H9 (cell line): ENCODE data around the gene ZNF771. TPM values are rescaled to one million over a fixed set of nuclear protein-coding genes. Genes with fewer than 3 reads are reported as not detected.

Source experiments
- DNase-seq: peaks from one replicate; pipeline ENCODE4 v3.0.0-alpha.2; 2017
- H2AFZ ChIP-seq: one replicate; pipeline ENCODE4 v1.6.1; 2013; ENCODE audit warnings: mild to moderate bottlenecking, low read length, control low read depth, moderate library complexity
- H2AK5ac ChIP-seq: 2 replicates; pipeline ENCODE4 v1.6.1; 2013; ENCODE audit warnings: low read length, control low read depth, mixed read lengths; ENCODE audit not compliant: insufficient read length
- H2BK120ac ChIP-seq: one replicate; pipeline ENCODE4 v1.6.1; 2013; ENCODE audit warnings: low read depth, mild to moderate bottlenecking, low read length, control low read depth, inconsistent platforms; ENCODE audit not compliant: poor library complexity, severe bottlenecking
- H2BK12ac ChIP-seq: 2 replicates; pipeline ENCODE4 v1.6.1; 2013; ENCODE audit warnings: low read length, control low read depth, mixed read lengths, low read depth; ENCODE audit not compliant: insufficient read length
- H2BK15ac ChIP-seq: 2 replicates; pipeline ENCODE4 v1.6.1; 2013; ENCODE audit warnings: low read depth, low read length, control low read depth
- H2BK20ac ChIP-seq: one replicate; pipeline ENCODE4 v1.6.1; 2013; ENCODE audit warnings: low read depth, mild to moderate bottlenecking, low read length, control low read depth, inconsistent platforms; ENCODE audit not compliant: poor library complexity, severe bottlenecking
- H2BK5ac ChIP-seq: 2 replicates; pipeline ENCODE4 v1.6.1; 2013; ENCODE audit warnings: low read length, control low read depth, mixed read lengths; ENCODE audit not compliant: insufficient read length
- H3K14ac ChIP-seq: 2 replicates; pipeline ENCODE4 v1.6.1; 2013; ENCODE audit warnings: low read length, control low read depth; ENCODE audit not compliant: insufficient read depth
- H3K18ac ChIP-seq: 2 replicates; pipeline ENCODE4 v1.6.1; 2013; ENCODE audit warnings: low read depth, mild to moderate bottlenecking, mixed read lengths, low read length, control low read depth; ENCODE audit not compliant: insufficient read length
- H3K23ac ChIP-seq: 2 replicates; pipeline ENCODE4 v1.6.1; 2013; ENCODE audit warnings: low read length, control low read depth, mixed read lengths, low read depth; ENCODE audit not compliant: insufficient read length
- H3K23me2 ChIP-seq: 2 replicates; pipeline ENCODE4 v1.6.1; 2013; ENCODE audit warnings: low read depth, mild to moderate bottlenecking, mixed read lengths, low read length, control low read depth; ENCODE audit not compliant: insufficient read length, poor library complexity, severe bottlenecking
- H3K27ac ChIP-seq: 2 replicates; pipeline ENCODE4 v1.5.1; 2013; ENCODE audit warnings: low read length, control low read depth, mixed read lengths, low read depth; ENCODE audit not compliant: insufficient read length
- H3K27me3 ChIP-seq: 2 replicates; pipeline ENCODE4 v1.6.1; 2013; ENCODE audit warnings: low read length, control low read depth, inconsistent platforms; ENCODE audit not compliant: insufficient read depth
- H3K4ac ChIP-seq: 2 replicates; pipeline ENCODE4 v1.6.1; 2013; ENCODE audit warnings: low read depth, mild to moderate bottlenecking, control low read depth, inconsistent platforms, low read length, moderate library complexity
- H3K4me1 ChIP-seq: 2 replicates; pipeline ENCODE4 v1.6.1; 2013; ENCODE audit warnings: low read length, control low read depth, inconsistent platforms; ENCODE audit not compliant: insufficient read depth
- H3K4me2 ChIP-seq: 2 replicates; pipeline ENCODE4 v1.6.1; 2013; ENCODE audit warnings: low read length, control low read depth, mixed read lengths; ENCODE audit not compliant: insufficient read length, insufficient read depth
- H3K56ac ChIP-seq: 2 replicates; pipeline ENCODE4 v1.6.1; 2013; ENCODE audit warnings: low read depth, mild to moderate bottlenecking, mixed read lengths, low read length, control low read depth; ENCODE audit not compliant: insufficient read length
- H3K79me1 ChIP-seq: 2 replicates; pipeline ENCODE4 v1.6.1; 2013; ENCODE audit warnings: low read depth, mild to moderate bottlenecking, moderate library complexity, low read length, control low read depth, inconsistent platforms; ENCODE audit not compliant: insufficient read depth, poor library complexity, severe bottlenecking
- H3K79me2 ChIP-seq: 2 replicates; pipeline ENCODE4 v1.6.1; 2013; ENCODE audit warnings: low read length, control low read depth, inconsistent platforms; ENCODE audit not compliant: insufficient read depth
- H3K9ac ChIP-seq: 2 replicates; pipeline ENCODE4 v1.6.1; 2013; ENCODE audit warnings: low read length, control low read depth, mixed read lengths; ENCODE audit not compliant: insufficient read length; ENCODE audit errors: extremely low read depth
- H3K9me3 ChIP-seq: one replicate; pipeline ENCODE4 v1.6.1; 2013; ENCODE audit warnings: low read depth, low read length, inconsistent platforms; ENCODE audit not compliant: control insufficient read depth
- H3T11ph ChIP-seq: one replicate; pipeline ENCODE4 v1.6.1; 2013; ENCODE audit warnings: mild to moderate bottlenecking, low read length, control low read depth, inconsistent platforms
- H4K20me1 ChIP-seq: one replicate; pipeline ENCODE4 v1.6.1; 2013; ENCODE audit not compliant: control insufficient read depth, insufficient read length, insufficient read depth
- H4K5ac ChIP-seq: 2 replicates; pipeline ENCODE4 v1.6.1; 2013; ENCODE audit warnings: low read depth, mild to moderate bottlenecking, mixed read lengths, low read length, control low read depth; ENCODE audit not compliant: insufficient read length
- H4K8ac ChIP-seq: replicated peaks from 2 replicates; pipeline ENCODE4 v1.6.1; 2013; ENCODE audit warnings: low read length, control low read depth, mixed read lengths, low read depth; ENCODE audit not compliant: insufficient read length
- H4K91ac ChIP-seq: 2 replicates; pipeline ENCODE4 v1.6.1; 2013; ENCODE audit warnings: low read depth, mild to moderate bottlenecking, moderate library complexity, mixed read lengths, low read length, control low read depth; ENCODE audit not compliant: insufficient read length
- H3K27ac Mint-ChIP-seq, 3 experiments: 2 replicates in 2 of 3; 3 replicates in 1 of 3; pipeline ENCODE4 v1.8.0; 2020 to 2021; ENCODE audit warnings: mixed read lengths in 3 of 3, mild to moderate bottlenecking in 1 of 3, moderate library complexity in 1 of 3
- H3K27me3 Mint-ChIP-seq: 2 replicates; pipeline ENCODE4 v1.8.0; 2021; ENCODE audit warnings: low read depth, mild to moderate bottlenecking, moderate library complexity, mixed read lengths
- H3K36me3 Mint-ChIP-seq, 3 experiments: 2 replicates in 2 of 3; 3 replicates in 1 of 3; pipeline ENCODE4 v1.8.0; 2020 to 2021; ENCODE audit warnings: low read depth in 3 of 3, mixed read lengths in 3 of 3; ENCODE audit not compliant: insufficient read depth in 1 of 3
- H3K4me1 Mint-ChIP-seq, 2 experiments: 2 replicates each; pipeline ENCODE4 v1.8.0; 2020; ENCODE audit warnings: mixed read lengths in 2 of 2
- H3K4me3 Mint-ChIP-seq, 2 experiments: 2 replicates in 1 of 2; 3 replicates in 1 of 2; pipeline ENCODE4 v1.8.0; 2020 to 2021; ENCODE audit warnings: mild to moderate bottlenecking in 2 of 2, mixed read lengths in 2 of 2, moderate library complexity in 1 of 2
- H3K9me3 Mint-ChIP-seq, 2 experiments: 2 replicates in 1 of 2; 3 replicates in 1 of 2; pipeline ENCODE4 v1.8.0; 2020; ENCODE audit warnings: mild to moderate bottlenecking in 2 of 2, mixed read lengths in 2 of 2, moderate library complexity in 1 of 2
- WGBS: extraction: QIAGEN DNeasy Blood & Tissue Kit; methylation state at CpG from one replicate; pipeline ENCODE4 v1.1.7; 2013; ENCODE audit warnings: missing lambda C conversion rate, low lambda C conversion rate, mixed read lengths; ENCODE audit not compliant: insufficient read length; ENCODE audit errors: extremely low coverage; 5-methylcytosine and 5-hydroxymethylcytosine counted together
- total RNA-seq: library from RNA; stranded (reverse); gene quantifications from 2 replicates; pipeline ENCODE4 v1.2.1, GENCODE V29; 2021
- TF ChIP-seq, protein P1 (sequence below): fragments of 200-600 bp; sonication (generic); conservative IDR thresholded peaks from 3 replicates; pipeline ENCODE4 v1.8.0; 2021; ENCODE audit warnings: antibody characterized with exemption, mild to moderate bottlenecking

ZNF771 gene
- total RNA-seq, 1 experiment from 2014 or later: 10.5 TPM

DNA sequence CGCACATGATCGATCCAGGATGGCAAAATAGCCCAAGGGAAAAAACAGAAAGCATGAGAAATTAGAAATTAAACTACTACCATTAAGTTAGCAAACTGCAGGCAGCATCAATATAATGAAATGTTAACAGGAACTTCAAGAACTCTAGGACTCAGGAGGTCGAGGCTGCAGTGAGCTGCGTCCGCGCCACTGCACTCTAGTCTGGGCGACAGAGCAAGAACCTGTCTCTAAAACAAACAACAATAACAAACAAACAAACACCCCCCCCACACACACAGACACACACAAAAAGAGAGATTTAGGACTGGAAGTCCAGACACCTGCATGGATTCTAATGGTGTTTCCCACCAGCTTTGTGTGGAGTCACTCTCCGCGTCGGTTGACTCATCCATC, 38.8 kb downstream of the ZNF771 start:
- H3K4me1 ChIP-seq: peaks cover 3% of the 10 kb centered on the region; the same call in 1 of the 2 replicates
- no peak overlapping the region for H2BK20ac ChIP-seq
- peaks cover 19% of the 10 kb centered on the region for H3K27me3 Mint-ChIP-seq
- H4K8ac ChIP-seq: no peak overlapping the region
- no peak overlapping the region for H2BK15ac ChIP-seq
- H2BK5ac ChIP-seq: no peak overlapping the region
- no peak for DNase-seq
- H3K79me1 ChIP-seq: no peaks in the 10 kb centered on the region
- H2BK120ac ChIP-seq: no peak overlapping the region
- TF ChIP-seq, protein P1, sequence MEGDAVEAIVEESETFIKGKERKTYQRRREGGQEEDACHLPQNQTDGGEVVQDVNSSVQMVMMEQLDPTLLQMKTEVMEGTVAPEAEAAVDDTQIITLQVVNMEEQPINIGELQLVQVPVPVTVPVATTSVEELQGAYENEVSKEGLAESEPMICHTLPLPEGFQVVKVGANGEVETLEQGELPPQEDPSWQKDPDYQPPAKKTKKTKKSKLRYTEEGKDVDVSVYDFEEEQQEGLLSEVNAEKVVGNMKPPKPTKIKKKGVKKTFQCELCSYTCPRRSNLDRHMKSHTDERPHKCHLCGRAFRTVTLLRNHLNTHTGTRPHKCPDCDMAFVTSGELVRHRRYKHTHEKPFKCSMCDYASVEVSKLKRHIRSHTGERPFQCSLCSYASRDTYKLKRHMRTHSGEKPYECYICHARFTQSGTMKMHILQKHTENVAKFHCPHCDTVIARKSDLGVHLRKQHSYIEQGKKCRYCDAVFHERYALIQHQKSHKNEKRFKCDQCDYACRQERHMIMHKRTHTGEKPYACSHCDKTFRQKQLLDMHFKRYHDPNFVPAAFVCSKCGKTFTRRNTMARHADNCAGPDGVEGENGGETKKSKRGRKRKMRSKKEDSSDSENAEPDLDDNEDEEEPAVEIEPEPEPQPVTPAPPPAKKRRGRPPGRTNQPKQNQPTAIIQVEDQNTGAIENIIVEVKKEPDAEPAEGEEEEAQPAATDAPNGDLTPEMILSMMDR: no peak
- no peak overlapping the region for H3K18ac ChIP-seq
- H3K4ac ChIP-seq: no peak overlapping the region
- H3K4me1 Mint-ChIP-seq: peaks cover 14 to 18% of the 10 kb centered on the region in 2 experiments
- peak overlapping the region; percentile 100 for H2AFZ ChIP-seq
- H3K9me3 Mint-ChIP-seq: peaks cover 6 to 10% of the 10 kb centered on the region in 2 experiments; a peak in 3 of 5 replicates
- H3K9ac ChIP-seq: peak overlapping the region; percentile 29
- peak overlapping the region; percentile 68 for H3K4me2 ChIP-seq
- no CpG with 5 or more reads among the region's 10 CpGs for WGBS
- no peak overlapping the region for H3T11ph ChIP-seq
- peaks cover 5% of the 10 kb centered on the region for H3K23me2 ChIP-seq
- H3K56ac ChIP-seq: no peak overlapping the region
- H2AK5ac ChIP-seq: no peak overlapping the region
- H3K23ac ChIP-seq: no peak overlapping the region
- peak overlapping the region; percentile 84 to 89 for H3K4me3 Mint-ChIP-seq
- no peaks in the 10 kb centered on the region for H3K9me3 ChIP-seq
- H3K79me2 ChIP-seq: no peaks in the 10 kb centered on the region; the same call in 1 of the 2 replicates
- H3K27ac ChIP-seq: no peak overlapping the region
- no peak overlapping the region for H4K91ac ChIP-seq
- H3K36me3 Mint-ChIP-seq: peaks cover 15 to 27% (median 23%) of the 10 kb centered on the region in 3 experiments
- H4K5ac ChIP-seq: no peak overlapping the region
- no peaks in the 10 kb centered on the region for H4K20me1 ChIP-seq
- H3K27me3 ChIP-seq: no peaks in the 10 kb centered on the region
- no peak overlapping the region for H3K14ac ChIP-seq
- no peak overlapping the region for H2BK12ac ChIP-seq
- H3K27ac Mint-ChIP-seq: peak overlapping the region; percentile 2 to 61 (median 19); a peak in 3 of 7 replicates
